ENCODE measurements around the gene PIRT. TPM values are rescaled to one million over a fixed set of nuclear protein-coding genes. Genes with fewer than 3 reads are reported as not detected.

PIRT gene
- total and polyA plus RNA-seq, 2 donors (not counting 1 experiment from before 2014, with no cell fraction given), result not detected

- Histone ChIP-seq H4K20me1 (ENCODE audit: control insufficient read depth, insufficient read depth, low read length, poor library complexity, severe bottlenecking) (no peaks in the 10 kb centered on the region), H3K9ac (ENCODE audit: low read length) (no peak overlapping the region), H3K4me3 (ENCODE audit: control extremely low read depth in 1 of 5, extremely low read depth in 1 of 5, insufficient read depth in 1 of 5, low read depth in 2 of 5, low read length in 4 of 5) (no peak overlapping the region), H3K79me2 (ENCODE audit: control insufficient read depth, insufficient read depth, low read length) (no peaks in the 10 kb centered on the region), H3K9me3 (ENCODE audit: control extremely low read depth in 1 of 3, control insufficient read depth in 2 of 3, insufficient read depth in 1 of 3, low read length in 2 of 3) (peaks cover 0 to 8% (median 6%) of the 10 kb centered on the region in 3 donors), H3K27ac (ENCODE audit: low read length in 2 of 2) (no peak overlapping the region), H2AFZ (ENCODE audit: insufficient read depth, low read depth, low read length, poor library complexity, severe bottlenecking) (no peak overlapping the region), H3K36me3 (replicated peaks in 1 of 2; ENCODE audit: control extremely low read depth in 1 of 2, control insufficient read depth in 1 of 2, extremely low read depth in 1 of 2, insufficient read depth in 2 of 2, low read length in 1 of 2) (no peaks in the 10 kb centered on the region), H3K27me3 (replicated peaks in 1 of 4; ENCODE audit: control extremely low read depth in 1 of 4, control insufficient read depth in 3 of 4, insufficient read depth in 4 of 4, low read length in 3 of 4) (peaks cover 0 to 4% (median 0%) of the 10 kb centered on the region in 4 experiments), H3K4me1 (ENCODE audit: control insufficient read depth in 2 of 2, insufficient read depth in 2 of 2, low read length in 2 of 2) (peaks cover 0 to 6% of the 10 kb centered on the region in 2 donors), H3K4me2 (replicated peaks; ENCODE audit: low read depth, low read length, poor library complexity, severe bottlenecking) (no peak overlapping the region)
- no CpG with 5 or more reads among the region's 2 CpGs for WGBS (ENCODE audit: insufficient coverage)
- intact Hi-C loops (cut with micrococcal nuclease), result no loop called here
- no peak for TF ChIP-seq EZH2 (IDR thresholded peaks at IDR 0.05; ENCODE audit: borderline replicate concordance, insufficient read depth, low read depth, low read length, poor library complexity, severe bottlenecking)
- TF ChIP-seq CTCF (IDR thresholded peaks at IDR 0.05), result no peak
- POLR2A ChIA-PET, result no interaction called here
- Mint-ChIP-seq H3K9me3 (ENCODE audit: insufficient read depth) (peaks cover 8% of the 10 kb centered on the region), H3K4me3 (no peak overlapping the region), H3K27ac (no peak overlapping the region), H3K27me3 (peaks cover 2% of the 10 kb centered on the region), H3K4me1 (peaks cover 5% of the 10 kb centered on the region)
- no peak for DNase-seq
- CTCF ChIA-PET, result interaction anchor here (1.1 kb wide), 1 partner anchor 11 kb away, joined by 5 read pairs; no protein-coding TSS in a partner anchor
- no peak for ATAC-seq (ENCODE audit: low read depth)
These were observed 64.5 kb downstream of the PIRT start for GRCh38 chr17:10773391-10773790.

Small RNA genes within 50 kb of the gene (small RNA-seq; reads per million reads assigned to genes)
- gene AC015908.2 (ENCODE audit: insufficient read length, low read depth, low replicate concordance) (not detected), gene RNU6-1065P (ENCODE audit: insufficient read length, low read depth, low replicate concordance) (not detected), gene TMEM238L (ENCODE audit: insufficient read length, low read depth, low replicate concordance) (not detected)

Other genes starting within 250 kb of the PIRT start
- gene MYH3, start 180.8 kb downstream of the PIRT start, total RNA-seq, result 10.9 and 13.5 TPM in 2 replicates
- gene MYH3, start 180.8 kb downstream of the PIRT start, polyA plus RNA-seq, result 8.3 and 9.4 TPM in 2 replicates
- gene SCO1, start 140.6 kb downstream of the PIRT start, total RNA-seq, result 28.6 and 33.1 TPM in 2 replicates
- 5.9 and 8.4 TPM in 2 replicates for gene SCO1, start 140.6 kb downstream of the PIRT start, polyA plus RNA-seq
- 29.1 and 32.4 TPM in 2 replicates for gene ADPRM, start 140.5 kb downstream of the PIRT start, total RNA-seq
- 19.9 and 24.3 TPM in 2 replicates for gene ADPRM, start 140.5 kb downstream of the PIRT start, polyA plus RNA-seq
- gene TMEM220, start 108.1 kb downstream of the PIRT start, total RNA-seq, result 4.9 and 7.4 TPM in 2 replicates
- 2.5 and 2.9 TPM in 2 replicates for gene TMEM220, start 108.1 kb downstream of the PIRT start, polyA plus RNA-seq
- gene TMEM238L, start 34.0 kb downstream of the PIRT start, total RNA-seq, result not detected in 2 replicates
- not detected in 2 replicates for gene TMEM238L, start 34.0 kb downstream of the PIRT start, polyA plus RNA-seq

Measured in B cell (primary cell).